ENCODE results near the gene ARL3.

ARL3 gene

DNA sequence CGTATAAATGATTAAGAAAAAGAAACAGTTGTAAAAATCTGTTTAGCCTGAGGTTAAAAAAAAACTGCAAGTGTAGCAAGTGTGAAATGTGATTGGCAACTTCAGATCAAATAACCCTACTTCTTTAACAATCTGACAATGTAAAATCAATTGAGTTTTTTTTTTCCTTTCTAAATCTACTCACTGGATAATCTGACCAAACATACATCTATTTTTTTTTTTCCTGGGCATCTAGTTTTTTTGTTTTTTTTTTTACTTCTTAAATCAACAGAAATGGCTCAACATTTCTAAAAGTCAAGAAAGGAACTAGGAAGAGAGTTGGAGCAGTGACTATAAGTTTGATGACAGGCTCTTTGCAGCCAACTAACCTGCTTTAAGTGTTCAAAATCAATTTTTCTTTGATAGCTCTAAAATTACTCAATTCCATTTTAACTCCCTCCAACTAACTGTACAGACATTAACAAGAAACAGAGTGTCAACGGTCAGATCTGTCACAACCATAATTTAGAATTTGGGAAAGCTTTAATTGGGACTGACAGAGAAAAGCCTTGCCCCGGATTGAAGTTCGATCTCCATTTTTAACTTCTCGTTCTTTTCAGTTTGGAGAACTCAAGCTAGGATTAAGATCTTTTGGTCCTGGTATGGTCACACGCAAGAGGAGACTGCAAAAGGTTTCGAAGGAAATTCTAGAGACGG, 1.2 kb downstream of the ARL3 start:
- ATAC-seq = no peak
- TF ChIP-seq BACH2 (CRISPR knock-in tag; IDR thresholded peaks at IDR 0.05; ENCODE audit: borderline replicate concordance) = no peak
- TF ChIP-seq TOX (CRISPR knock-in tag; IDR thresholded peaks at IDR 0.05; ENCODE audit: borderline replicate concordance) = no peak
- TF ChIP-seq GLIS3 (CRISPR knock-in tag; IDR thresholded peaks at IDR 0.05) = no peak
- TF ChIP-seq ESRRG (CRISPR knock-in tag; IDR thresholded peaks at IDR 0.05) = no peak
- TF ChIP-seq OSR1 (CRISPR knock-in tag; IDR thresholded peaks at IDR 0.05) = no peak

DNA sequence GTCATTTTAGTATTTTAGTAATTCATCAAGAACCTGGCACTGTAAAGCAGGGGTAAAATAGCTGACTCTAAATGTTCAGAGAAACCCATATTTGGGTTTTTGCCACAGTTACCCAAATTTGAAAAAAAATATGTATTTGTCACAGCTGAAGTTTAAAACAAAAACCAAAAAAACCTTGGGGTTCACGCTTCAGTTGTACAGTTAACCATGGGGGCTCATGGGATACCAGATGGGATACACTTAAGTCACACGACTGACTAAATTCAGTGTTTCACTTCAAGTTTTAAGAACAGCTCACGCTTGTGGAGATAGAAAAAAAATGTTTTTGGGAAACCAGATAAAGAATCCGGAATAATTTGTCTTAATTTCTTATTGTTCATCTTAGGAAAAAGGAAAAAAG, 2.1 kb downstream of the ARL3 start:
- TF ChIP-seq ZNF565 (CRISPR knock-in tag; conservative IDR thresholded peaks at IDR 0.05; ENCODE audit: low read depth) (no peak), SNAI2 (CRISPR knock-in tag; IDR thresholded peaks at IDR 0.05) (no peak), CSRNP3 (CRISPR knock-in tag; IDR thresholded peaks at IDR 0.05) (no peak), ARNTL (CRISPR knock-in tag; IDR thresholded peaks at IDR 0.05; ENCODE audit: borderline replicate concordance, low read depth) (no peak), ZFP30 (CRISPR knock-in tag; IDR thresholded peaks at IDR 0.05) (no peak), TCF4 (CRISPR knock-in tag; IDR thresholded peaks at IDR 0.05; ENCODE audit: borderline replicate concordance) (no peak), GLIS3 (CRISPR knock-in tag; IDR thresholded peaks at IDR 0.05) (no peak), PPARA (CRISPR knock-in tag; IDR thresholded peaks at IDR 0.05; ENCODE audit: borderline replicate concordance) (no peak), ZNF8 (CRISPR knock-in tag; IDR thresholded peaks at IDR 0.05) (no peak), CSDC2 (CRISPR knock-in tag; IDR thresholded peaks at IDR 0.05) (no peak), ZC3H10 (CRISPR knock-in tag; IDR thresholded peaks at IDR 0.05) (no peak), TOX (CRISPR knock-in tag; IDR thresholded peaks at IDR 0.05; ENCODE audit: borderline replicate concordance) (no peak), ISL1 (CRISPR knock-in tag; IDR thresholded peaks at IDR 0.05) (no peak)
- TF ChIP-seq, protein P1, sequence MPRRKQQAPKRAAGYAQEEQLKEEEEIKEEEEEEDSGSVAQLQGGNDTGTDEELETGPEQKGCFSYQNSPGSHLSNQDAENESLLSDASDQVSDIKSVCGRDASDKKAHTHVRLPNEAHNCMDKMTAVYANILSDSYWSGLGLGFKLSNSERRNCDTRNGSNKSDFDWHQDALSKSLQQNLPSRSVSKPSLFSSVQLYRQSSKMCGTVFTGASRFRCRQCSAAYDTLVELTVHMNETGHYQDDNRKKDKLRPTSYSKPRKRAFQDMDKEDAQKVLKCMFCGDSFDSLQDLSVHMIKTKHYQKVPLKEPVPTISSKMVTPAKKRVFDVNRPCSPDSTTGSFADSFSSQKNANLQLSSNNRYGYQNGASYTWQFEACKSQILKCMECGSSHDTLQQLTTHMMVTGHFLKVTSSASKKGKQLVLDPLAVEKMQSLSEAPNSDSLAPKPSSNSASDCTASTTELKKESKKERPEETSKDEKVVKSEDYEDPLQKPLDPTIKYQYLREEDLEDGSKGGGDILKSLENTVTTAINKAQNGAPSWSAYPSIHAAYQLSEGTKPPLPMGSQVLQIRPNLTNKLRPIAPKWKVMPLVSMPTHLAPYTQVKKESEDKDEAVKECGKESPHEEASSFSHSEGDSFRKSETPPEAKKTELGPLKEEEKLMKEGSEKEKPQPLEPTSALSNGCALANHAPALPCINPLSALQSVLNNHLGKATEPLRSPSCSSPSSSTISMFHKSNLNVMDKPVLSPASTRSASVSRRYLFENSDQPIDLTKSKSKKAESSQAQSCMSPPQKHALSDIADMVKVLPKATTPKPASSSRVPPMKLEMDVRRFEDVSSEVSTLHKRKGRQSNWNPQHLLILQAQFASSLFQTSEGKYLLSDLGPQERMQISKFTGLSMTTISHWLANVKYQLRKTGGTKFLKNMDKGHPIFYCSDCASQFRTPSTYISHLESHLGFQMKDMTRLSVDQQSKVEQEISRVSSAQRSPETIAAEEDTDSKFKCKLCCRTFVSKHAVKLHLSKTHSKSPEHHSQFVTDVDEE (CRISPR knock-in tag; IDR thresholded peaks at IDR 0.05) = no peak
- no peak for ATAC-seq

DNA sequence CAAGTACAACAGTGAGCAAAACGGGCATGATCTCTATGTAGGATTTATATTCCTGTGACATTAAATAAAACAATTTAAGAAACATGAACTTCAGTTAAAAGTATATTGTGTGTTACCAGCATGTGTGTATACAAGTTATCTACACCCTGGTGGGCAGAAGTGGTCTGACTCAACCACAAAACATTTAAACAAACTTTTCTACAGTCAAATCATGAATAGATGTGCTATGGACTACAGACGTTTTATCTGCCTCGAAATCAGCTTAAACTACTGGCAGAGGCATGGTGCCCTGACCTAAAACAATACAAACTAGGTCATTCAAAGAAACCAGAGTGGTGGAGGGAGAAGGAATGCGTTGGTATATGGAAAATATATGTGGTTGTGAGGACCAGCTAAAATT, 3.6 kb downstream of the ARL3 start:
- no peak for ATAC-seq
- 0 out of 2 replicates have a peak, but pooled peaks have one; percentile 25 for TF ChIP-seq ISL1 (CRISPR knock-in tag; IDR thresholded peaks at IDR 0.05)
- no peak for TF ChIP-seq ZNF565 (CRISPR knock-in tag; conservative IDR thresholded peaks at IDR 0.05; ENCODE audit: low read depth)

GRCh38 chr10:102705531-102705930, 8.7 kb downstream of the ARL3 start:
- ATAC-seq = no peak
- no peak for TF ChIP-seq TOX (CRISPR knock-in tag; IDR thresholded peaks at IDR 0.05; ENCODE audit: borderline replicate concordance)
- TF ChIP-seq TCF4 (CRISPR knock-in tag; IDR thresholded peaks at IDR 0.05; ENCODE audit: borderline replicate concordance) = no peak

- ATAC-seq = peak; percentile 86
Observed at GRCh38 chr10:102704915-102705314, 9.3 kb downstream of the ARL3 start.

GRCh38 chr10:102702742-102703141, 11.5 kb downstream of the ARL3 start:
- ATAC-seq = no peak
- no peak for TF ChIP-seq TCF4 (CRISPR knock-in tag; IDR thresholded peaks at IDR 0.05; ENCODE audit: borderline replicate concordance)
- TF ChIP-seq ZNF8 (CRISPR knock-in tag; IDR thresholded peaks at IDR 0.05) = no peak
- TF ChIP-seq ESRRG (CRISPR knock-in tag; IDR thresholded peaks at IDR 0.05) = no peak
- no peak for TF ChIP-seq ZFP30 (CRISPR knock-in tag; IDR thresholded peaks at IDR 0.05)
- TF ChIP-seq PPARA (CRISPR knock-in tag; IDR thresholded peaks at IDR 0.05; ENCODE audit: borderline replicate concordance) = no peak
- TF ChIP-seq, protein P2, sequence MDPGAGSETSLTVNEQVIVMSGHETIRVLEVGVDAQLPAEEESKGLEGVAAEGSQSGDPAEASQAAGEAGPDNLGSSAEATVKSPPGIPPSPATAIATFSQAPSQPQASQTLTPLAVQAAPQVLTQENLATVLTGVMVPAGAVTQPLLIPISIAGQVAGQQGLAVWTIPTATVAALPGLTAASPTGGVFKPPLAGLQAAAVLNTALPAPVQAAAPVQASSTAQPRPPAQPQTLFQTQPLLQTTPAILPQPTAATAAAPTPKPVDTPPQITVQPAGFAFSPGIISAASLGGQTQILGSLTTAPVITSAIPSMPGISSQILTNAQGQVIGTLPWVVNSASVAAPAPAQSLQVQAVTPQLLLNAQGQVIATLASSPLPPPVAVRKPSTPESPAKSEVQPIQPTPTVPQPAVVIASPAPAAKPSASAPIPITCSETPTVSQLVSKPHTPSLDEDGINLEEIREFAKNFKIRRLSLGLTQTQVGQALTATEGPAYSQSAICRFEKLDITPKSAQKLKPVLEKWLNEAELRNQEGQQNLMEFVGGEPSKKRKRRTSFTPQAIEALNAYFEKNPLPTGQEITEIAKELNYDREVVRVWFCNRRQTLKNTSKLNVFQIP (CRISPR knock-in tag; IDR thresholded peaks at IDR 0.05; ENCODE audit: borderline replicate concordance, low read depth) = no peak
- no peak for TF ChIP-seq ZFP3 (CRISPR knock-in tag; IDR thresholded peaks at IDR 0.05)
- no peak for TF ChIP-seq RARB (CRISPR knock-in tag; IDR thresholded peaks at IDR 0.05)
- TF ChIP-seq CSDC2 (CRISPR knock-in tag; IDR thresholded peaks at IDR 0.05) = no peak
- no peak for TF ChIP-seq BACH2 (CRISPR knock-in tag; IDR thresholded peaks at IDR 0.05; ENCODE audit: borderline replicate concordance)
- no peak for TF ChIP-seq ISL1 (CRISPR knock-in tag; IDR thresholded peaks at IDR 0.05)
- no peak for TF ChIP-seq SNAI2 (CRISPR knock-in tag; IDR thresholded peaks at IDR 0.05)
- no peak for TF ChIP-seq CSRNP3 (CRISPR knock-in tag; IDR thresholded peaks at IDR 0.05)
- no peak for TF ChIP-seq PATZ1 (CRISPR knock-in tag; IDR thresholded peaks at IDR 0.05; ENCODE audit: borderline replicate concordance)

More at GRCh38 chr10:102704915-102705314, 9.3 kb downstream of the ARL3 start:
- TF ChIP-seq ZNF70 (CRISPR knock-in tag; IDR thresholded peaks at IDR 0.05) = no peak
- TF ChIP-seq TCF4 (CRISPR knock-in tag; IDR thresholded peaks at IDR 0.05; ENCODE audit: borderline replicate concordance) = no peak
- no peak for TF ChIP-seq ZFP3 (CRISPR knock-in tag; IDR thresholded peaks at IDR 0.05)
- TF ChIP-seq ZC3H10 (CRISPR knock-in tag; IDR thresholded peaks at IDR 0.05) = no peak

Data from SK-N-SH treated with all-trans-retinoic acid at 6 μM for 48 hours (cell line).